ENCODE results near the gene CHRNA1. TPM values are rescaled to one million over a fixed set of nuclear protein-coding genes. Genes with fewer than 3 reads are reported as not detected.

The CHRNA1 gene
- total and polyA plus RNA-seq, 10 of the 15 experiments (the other 5 are each of a cell fraction or from before 2014, with no cell fraction given): 0.05 to 0.14 TPM; not detected in 8

GRCh38 chr2:174791020-174791419 is 26.7 kb upstream of the CHRNA1 start:
- BruUV-seq (replicated peaks): no TSS peak
- no peaks in the 10 kb centered on the region for H3K79me2 ChIP-seq (ENCODE audit: control insufficient read depth, insufficient read depth, low read length)
- FAIRE-seq (no peak), DNase-seq (ENCODE audit: low read depth, low spot score) (no peak), ATAC-seq (no peak)
- ChIA-PET CTCF (interaction anchor here (0.7 kb wide), 1 partner anchor 16 kb away, joined by 3 read pairs; no protein-coding TSS in a partner anchor), POLR2A (no interaction called here), RAD21 (ENCODE audit: unreplicated experiment) (no interaction called here), SMC1A (ENCODE audit: uncharacterized antibody, unreplicated experiment) (no interaction called here)
- H3K9me3 ChIP-seq (replicated peaks; ENCODE audit: control insufficient read depth, insufficient read depth, low read length): no peaks in the 10 kb centered on the region
- H3K9ac ChIP-seq (ENCODE audit: control insufficient read depth, insufficient read depth, low read length): no peak overlapping the region
- H4K20me1 ChIP-seq (ENCODE audit: control insufficient read depth, insufficient read depth): no peaks in the 10 kb centered on the region
- no peak overlapping the region for H3K4me3 ChIP-seq
- TF ChIP-seq, protein P1, sequence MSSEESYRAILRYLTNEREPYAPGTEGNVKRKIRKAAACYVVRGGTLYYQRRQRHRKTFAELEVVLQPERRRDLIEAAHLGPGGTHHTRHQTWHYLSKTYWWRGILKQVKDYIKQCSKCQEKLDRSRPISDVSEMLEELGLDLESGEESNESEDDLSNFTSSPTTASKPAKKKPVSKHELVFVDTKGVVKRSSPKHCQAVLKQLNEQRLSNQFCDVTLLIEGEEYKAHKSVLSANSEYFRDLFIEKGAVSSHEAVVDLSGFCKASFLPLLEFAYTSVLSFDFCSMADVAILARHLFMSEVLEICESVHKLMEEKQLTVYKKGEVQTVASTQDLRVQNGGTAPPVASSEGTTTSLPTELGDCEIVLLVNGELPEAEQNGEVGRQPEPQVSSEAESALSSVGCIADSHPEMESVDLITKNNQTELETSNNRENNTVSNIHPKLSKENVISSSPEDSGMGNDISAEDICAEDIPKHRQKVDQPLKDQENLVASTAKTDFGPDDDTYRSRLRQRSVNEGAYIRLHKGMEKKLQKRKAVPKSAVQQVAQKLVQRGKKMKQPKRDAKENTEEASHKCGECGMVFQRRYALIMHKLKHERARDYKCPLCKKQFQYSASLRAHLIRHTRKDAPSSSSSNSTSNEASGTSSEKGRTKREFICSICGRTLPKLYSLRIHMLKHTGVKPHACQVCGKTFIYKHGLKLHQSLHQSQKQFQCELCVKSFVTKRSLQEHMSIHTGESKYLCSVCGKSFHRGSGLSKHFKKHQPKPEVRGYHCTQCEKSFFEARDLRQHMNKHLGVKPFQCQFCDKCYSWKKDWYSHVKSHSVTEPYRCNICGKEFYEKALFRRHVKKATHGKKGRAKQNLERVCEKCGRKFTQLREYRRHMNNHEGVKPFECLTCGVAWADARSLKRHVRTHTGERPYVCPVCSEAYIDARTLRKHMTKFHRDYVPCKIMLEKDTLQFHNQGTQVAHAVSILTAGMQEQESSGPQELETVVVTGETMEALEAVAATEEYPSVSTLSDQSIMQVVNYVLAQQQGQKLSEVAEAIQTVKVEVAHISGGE (CRISPR knock-in tag; IDR thresholded peaks at IDR 0.05): no peak
- TF ChIP-seq TCF3 (IDR thresholded peaks at IDR 0.05; ENCODE audit: borderline replicate concordance, insufficient read depth, low read depth, low read length): no peak
- no peak for TF ChIP-seq ZNF622 (IDR thresholded peaks at IDR 0.05)
- TF ChIP-seq NR2F1 (conservative IDR thresholded peaks at IDR 0.05): no peak
- no peak for TF ChIP-seq NFXL1 (IDR thresholded peaks at IDR 0.05; ENCODE audit: borderline replicate concordance)
- intact Hi-C loops (cut with micrococcal nuclease; ENCODE audit: unreplicated experiment): no loop called here
- WGBS (ENCODE audit: insufficient coverage, insufficient replicate concordance, low lambda C conversion rate, missing lambda C conversion rate): 43% methylated on average over 8 of the region's 8 CpGs
- no peaks in the 10 kb centered on the region for H3K4me1 ChIP-seq (ENCODE audit: control insufficient read depth, insufficient read depth, low read length)
- in situ Hi-C loops (cut with MboI): no loop called here
- H3K4me2 ChIP-seq (ENCODE audit: control insufficient read depth, insufficient read depth): no peak overlapping the region
- no peak overlapping the region for H3K27ac ChIP-seq (ENCODE audit: control insufficient read depth, insufficient read depth)
- no peaks in the 10 kb centered on the region for H3K36me3 ChIP-seq (ENCODE audit: control insufficient read depth in 2 of 2, insufficient read depth in 2 of 2, low read length in 1 of 2)
- H2AFZ ChIP-seq (ENCODE audit: control insufficient read depth, low read depth, low read length): no peak overlapping the region
- no peaks in the 10 kb centered on the region for H3K27me3 ChIP-seq (replicated peaks in 1 of 2; ENCODE audit: control insufficient read depth in 2 of 2, insufficient read depth in 2 of 2, low read length in 1 of 2)
